Lung (tissue), 12 donors: ENCODE measurements around the gene PRXL2A. TPM values are rescaled to one million over a fixed set of nuclear protein-coding genes. Genes with fewer than 3 reads are reported as not detected.
A peak's percentile ranks its signal among the peaks of the same experiment; 100 is the strongest.

Experiments used
- ATAC-seq: fragments of 200-7000 bp; cut with Tn5 transposase; one replicate; pipeline ENCODE4 v1.9.1; 2020; ENCODE audit warnings: moderate number of reproducible peaks; ENCODE audit not compliant: insufficient read depth, low FRiP score
- DNase-seq, 3 donors: peaks; one replicate each; pipeline ENCODE4 v3.0.0-alpha.2; 2013 to 2017
- H3K27ac ChIP-seq, 2 donors: one replicate each; pipeline ENCODE4 v1.5.1; 2013; ENCODE audit warnings: mild to moderate bottlenecking in 2 of 2, moderate library complexity in 2 of 2, control low read depth in 1 of 2, inconsistent platforms in 1 of 2, low read depth in 1 of 2, low read length in 1 of 2
- H3K27me3 ChIP-seq, 3 donors: one replicate each; pipeline ENCODE4 v1.5.1; 2013; ENCODE audit warnings: low read length in 2 of 3; ENCODE audit not compliant: control insufficient read depth in 3 of 3, insufficient read depth in 3 of 3
- H3K36me3 ChIP-seq, 4 donors: one replicate each; pipeline ENCODE4 v1.5.1; 2013; ENCODE audit warnings: low read length in 4 of 4, mild to moderate bottlenecking in 1 of 4, moderate library complexity in 1 of 4; ENCODE audit not compliant: control insufficient read depth in 4 of 4, insufficient read depth in 4 of 4
- H3K4me1 ChIP-seq, 5 donors: one replicate each; pipeline ENCODE4 v1.5.1; 2013; ENCODE audit warnings: low read length in 5 of 5, mild to moderate bottlenecking in 2 of 5, moderate library complexity in 1 of 5; ENCODE audit not compliant: control insufficient read depth in 5 of 5, insufficient read depth in 5 of 5
- H3K4me3 ChIP-seq: one replicate; pipeline ENCODE4 v1.5.1; 2013; ENCODE audit warnings: mild to moderate bottlenecking, control low read depth, moderate library complexity
- H3K9ac ChIP-seq, 2 donors: one replicate each; pipeline ENCODE4 v1.5.1; 2013; ENCODE audit warnings: low read length in 2 of 2, control low read depth in 1 of 2; ENCODE audit not compliant: insufficient read depth in 1 of 2
- H3K9me3 ChIP-seq, 4 donors: one replicate each; pipeline ENCODE4 v1.5.1; 2013; ENCODE audit warnings: low read length in 3 of 4, mild to moderate bottlenecking in 1 of 4, moderate library complexity in 1 of 4; ENCODE audit not compliant: control insufficient read depth in 4 of 4, insufficient read depth in 3 of 4
- CTCF ChIP-seq: IDR thresholded peaks from 2 replicates; pipeline ENCODE4 v1.5.1; 2012; ENCODE audit warnings: mild to moderate bottlenecking; ENCODE audit errors: control extremely low read depth, extremely low read depth
- WGBS, 2 donors: extraction: QIAGEN DNeasy Blood & Tissue Kit; methylation state at CpG; one replicate each; pipeline ENCODE4 v1.1.7; 2013; 5-methylcytosine and 5-hydroxymethylcytosine counted together
- polyA plus RNA-seq, 2 donors: library from polyadenylated mRNA; stranded (reverse); fragments of 200-250 nt; gene quantifications; one replicate each; pipeline ENCODE4 v1.2.1, GENCODE V29; 2013
- total RNA-seq, 2 donors: library from RNA; depleted of rRNA in 1 of 2; stranded (reverse); fragments of >200 nt in 1 of 2; gene quantifications; one replicate each; pipeline ENCODE4 v1.2.1, GENCODE V29; 2014 to 2021
- donor health status: control.
- donor health status: control.
- donor health status: Bipolar disorder and iron deficiency.
- donor health status: healthy.
- donor health status: DM: yes; HTN: yes; CAD: no.

PRXL2A gene
- total and polyA plus RNA-seq, 4 donors = 18.2 to 59.5 (median 37.0) TPM

GRCh38 chr10:80411267-80411668 is 2.9 kb downstream of the PRXL2A start:
- Histone ChIP-seq H3K4me3 (no peak overlapping the region), H3K4me1 (peaks cover 20 to 81% (median 48%) of the 10 kb centered on the region in 5 donors), H3K27ac (no peak overlapping the region), H3K36me3 (no peaks in the 10 kb centered on the region), H3K9ac (no peak overlapping the region), H3K9me3 (no peaks in the 10 kb centered on the region), H3K27me3 (no peaks in the 10 kb centered on the region)
- no peak for DNase-seq
- TF ChIP-seq CTCF = no peak
- no peak for ATAC-seq
- WGBS, 2 donors = 71 to 85% methylated on average over 2 of the region's 2 CpGs

DNA sequence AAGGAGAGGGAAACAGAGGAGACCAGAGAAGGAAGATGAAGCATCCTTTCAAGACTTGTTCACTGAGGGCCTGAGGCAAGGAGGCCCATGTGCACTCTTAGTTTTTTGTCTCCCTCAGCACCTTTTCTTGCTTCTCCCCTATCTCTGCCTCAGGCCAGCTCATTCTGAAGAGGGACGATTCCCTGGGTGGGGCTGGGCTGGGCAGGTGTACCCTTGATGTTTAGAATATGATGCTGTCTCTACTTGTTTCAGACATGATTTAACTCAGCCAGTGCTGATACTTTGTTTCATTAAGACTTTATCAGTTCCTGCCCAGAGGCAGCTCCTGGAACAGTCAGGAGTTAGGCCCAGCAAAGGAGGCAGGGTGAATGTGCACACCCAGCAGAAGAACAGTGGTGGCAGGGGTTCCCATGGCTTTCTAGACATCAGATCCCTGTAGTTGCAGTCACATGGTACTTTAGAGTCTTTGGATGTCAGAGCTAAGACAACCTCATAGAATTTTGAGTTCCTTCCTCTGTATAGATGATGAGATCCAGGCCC is 3.4 kb downstream of the PRXL2A start:
- 90 to 100% methylated on average over 1 of the region's 1 CpG for WGBS, 2 donors
- no peak overlapping the region for H3K9ac ChIP-seq

DNA sequence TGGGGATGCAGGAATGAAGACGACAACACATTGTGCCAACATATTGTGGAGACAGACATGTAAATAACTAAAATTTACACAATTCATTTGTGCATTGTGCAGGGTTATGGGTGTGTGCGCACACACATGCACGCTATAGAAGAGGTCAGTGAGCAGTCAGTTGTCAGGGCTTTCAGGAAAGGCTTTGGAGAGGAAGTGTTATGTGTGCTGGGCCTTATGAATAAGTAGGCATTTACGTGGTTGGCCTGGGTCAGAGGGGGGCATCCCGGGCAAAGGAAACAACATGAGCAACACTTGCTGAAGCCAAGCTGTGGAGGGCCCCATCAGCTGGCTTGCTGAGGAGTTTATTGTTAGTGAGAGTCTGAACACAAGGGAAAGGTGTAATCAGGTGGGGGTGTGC is 4.1 kb downstream of the PRXL2A start:
- H3K9ac ChIP-seq = no peak overlapping the region
- peak in 2 of 3 donors; percentile 39 to 55 for DNase-seq
- H3K27ac ChIP-seq = no peak overlapping the region
- H3K4me3 ChIP-seq = no peak overlapping the region
- no peaks in the 10 kb centered on the region for H3K36me3 ChIP-seq
- no peaks in the 10 kb centered on the region for H3K9me3 ChIP-seq
- H3K27me3 ChIP-seq = no peaks in the 10 kb centered on the region
- 75 to 79% methylated on average over 5 of the region's 5 CpGs for WGBS, 2 donors
- TF ChIP-seq CTCF = no peak
- peaks cover 22 to 91% (median 53%) of the 10 kb centered on the region in 5 donors for H3K4me1 ChIP-seq
- ATAC-seq = no peak

More for the DNA sequence above, 3.4 kb downstream of the PRXL2A start:
- Histone ChIP-seq H3K9me3 (no peaks in the 10 kb centered on the region), H3K36me3 (no peaks in the 10 kb centered on the region), H3K27me3 (no peaks in the 10 kb centered on the region), H3K27ac (no peak overlapping the region), H3K4me3 (no peak overlapping the region), H3K4me1 (peaks cover 22 to 86% (median 52%) of the 10 kb centered on the region in 5 donors)
- no peak for ATAC-seq
- TF ChIP-seq CTCF = no peak
- DNase-seq = no peak
